RWPE2 (cell line): ENCODE measurements around the gene PTPN2.
"Not testable (repeated sequence)": the region's sequence is repeated elsewhere in the genome, so short reads cannot be mapped to it uniquely, and the experiment has no call there.

ENCODE experiments used
- ATAC-seq: fragments of 200-7000 bp; cut with Tn5 transposase; 3 replicates; pipeline ENCODE4 v1.9.1; 2021; ENCODE audit warnings: low read depth
- DNase-seq: peaks from one replicate; pipeline ENCODE4 v3.0.0-alpha.2; 2020; ENCODE audit warnings: low spot score
- H3K27ac ChIP-seq: fragments of 450-650 bp; 2 replicates; pipeline ENCODE4 v1.5.1; 2017; ENCODE audit warnings: mild to moderate bottlenecking; ENCODE audit not compliant: poor library complexity, severe bottlenecking
- H3K27me3 ChIP-seq: fragments of 250-450 bp; sonication (Bioruptor Pico); 2 replicates; pipeline ENCODE4 v1.5.1; 2021; ENCODE audit warnings: mild to moderate bottlenecking, moderate library complexity; ENCODE audit not compliant: insufficient read depth, poor library complexity, severe bottlenecking
- H3K36me3 ChIP-seq: fragments of 250-450 bp; sonication (Bioruptor Pico); 2 replicates; pipeline ENCODE4 v1.5.1; 2020; ENCODE audit warnings: low read depth, mild to moderate bottlenecking, moderate library complexity
- H3K4me1 ChIP-seq: fragments of 250-450 bp; sonication (Bioruptor Pico); 2 replicates; pipeline ENCODE4 v1.5.1; 2021; ENCODE audit warnings: mild to moderate bottlenecking, moderate library complexity; ENCODE audit not compliant: insufficient read depth, poor library complexity, severe bottlenecking
- H3K4me3 ChIP-seq: fragments of 250-450 bp; sonication (Bioruptor Pico); 2 replicates; pipeline ENCODE4 v1.5.1; 2021; ENCODE audit warnings: mild to moderate bottlenecking, moderate library complexity; ENCODE audit not compliant: severe bottlenecking
- H3K9me3 ChIP-seq: fragments of 250-450 bp; sonication (Bioruptor Pico); 2 replicates; pipeline ENCODE4 v1.5.1; 2021; ENCODE audit warnings: mild to moderate bottlenecking, moderate library complexity; ENCODE audit not compliant: severe bottlenecking
- CTCF ChIP-seq: fragments of 450-650 bp; IDR thresholded peaks from one replicate; pipeline ENCODE4 v1.5.1; 2017; ENCODE audit warnings: mild to moderate bottlenecking, moderate library complexity; ENCODE audit not compliant: poor library complexity, severe bottlenecking

Gene PTPN2

DNA sequence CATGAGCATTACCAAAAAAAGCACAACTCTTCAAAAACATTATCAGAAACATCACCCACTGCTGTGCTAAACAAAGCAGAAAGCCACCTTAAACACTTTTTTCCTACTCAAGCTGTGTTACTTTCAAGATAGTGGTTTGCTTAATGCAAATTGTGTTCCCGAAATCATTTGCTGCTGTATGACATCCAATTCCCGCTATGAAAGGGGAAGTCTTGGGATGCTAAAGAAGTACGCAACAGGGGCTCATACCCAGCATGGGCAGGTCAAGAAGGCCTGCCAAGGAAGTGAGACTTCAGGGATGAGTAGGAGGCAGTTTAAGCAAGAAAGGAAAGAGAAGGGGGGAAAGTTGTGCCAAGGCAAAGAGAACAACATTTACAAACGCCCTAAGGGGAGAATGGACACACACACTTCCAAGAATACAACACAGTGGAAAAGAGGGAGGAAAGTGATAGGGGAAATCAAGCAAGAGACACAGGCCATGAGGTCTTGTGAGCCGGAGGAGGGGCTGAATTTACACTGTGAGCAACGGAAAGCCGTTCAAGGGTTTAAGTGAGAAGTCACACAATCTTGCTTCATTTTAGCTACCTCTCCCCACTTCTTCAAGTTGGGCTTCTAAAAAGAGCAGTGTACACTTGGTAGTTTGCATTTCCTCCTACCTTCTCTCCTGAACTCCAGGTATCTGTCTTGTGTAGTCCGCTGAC lies 4.0 kb downstream of the PTPN2 start:
- no peak for DNase-seq
- TF ChIP-seq CTCF, result no peak
- Histone ChIP-seq H3K9me3 (no peaks in the 10 kb centered on the region), H3K4me1 (peaks cover 15% of the 10 kb centered on the region), H3K4me3 (no peak overlapping the region), H3K27ac (no peak overlapping the region), H3K36me3 (peaks cover 13% of the 10 kb centered on the region; the same call in 1 of the 2 replicates), H3K27me3 (no peaks in the 10 kb centered on the region)
- ATAC-seq, result no peak

DNA sequence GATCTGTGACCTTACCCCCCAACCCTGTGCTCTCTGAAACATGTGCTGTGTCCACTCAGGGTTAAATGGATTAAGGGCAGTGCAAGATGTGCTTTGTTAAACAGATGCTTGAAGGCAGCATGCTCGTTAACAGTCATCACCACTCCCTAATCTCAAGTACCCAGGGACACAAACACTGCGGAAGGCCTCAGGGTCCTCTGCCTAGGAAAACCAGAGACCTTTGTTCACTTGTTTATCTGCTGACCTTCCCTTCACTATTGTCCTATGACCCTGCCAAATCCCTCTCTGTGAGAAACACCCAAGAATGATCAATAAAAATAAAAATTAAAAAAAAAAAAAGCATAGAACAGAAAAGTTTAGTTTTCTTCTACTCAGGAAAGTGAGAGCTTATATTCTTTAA lies 9.0 kb downstream of the PTPN2 start:
- not testable (repeated sequence) for H3K4me1 ChIP-seq, H3K27me3 ChIP-seq, H3K27ac ChIP-seq, H3K4me3 ChIP-seq, DNase-seq, ATAC-seq, H3K9me3 ChIP-seq
- H3K36me3 ChIP-seq, result peaks cover 19% of the 10 kb centered on the region; the same call in 1 of the 2 replicates

DNA sequence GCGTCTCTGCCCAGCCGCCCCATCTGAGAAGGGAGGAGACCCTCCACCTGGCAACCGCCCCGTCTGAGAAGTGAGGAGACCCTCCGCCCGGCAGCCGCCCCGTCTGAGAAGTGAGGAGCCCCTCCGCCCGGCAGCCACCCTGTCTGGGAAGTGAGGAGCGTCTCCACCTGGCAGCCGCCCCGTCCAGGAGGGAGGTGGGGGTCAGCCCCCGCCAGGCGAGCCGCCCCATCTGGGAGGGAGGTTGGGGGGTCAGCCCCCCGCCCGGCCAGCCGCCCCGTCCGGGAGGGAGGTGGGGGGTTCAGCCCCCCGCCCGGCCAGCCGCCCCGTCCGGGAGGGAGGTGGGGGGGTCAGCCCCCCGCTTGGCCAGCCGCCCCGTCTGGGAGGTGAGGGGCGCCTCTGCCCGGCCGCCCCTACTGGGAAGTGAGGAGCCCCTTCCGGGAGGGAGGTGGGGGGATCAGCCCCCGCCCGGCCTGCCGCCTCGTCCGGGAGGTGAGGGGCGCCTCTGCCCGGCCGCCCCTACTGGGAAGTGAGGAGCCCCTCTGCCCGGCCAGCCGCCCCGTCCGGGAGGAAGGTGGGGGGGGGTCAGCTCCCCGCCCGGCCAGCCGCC lies 10.0 kb downstream of the PTPN2 start:
- H3K4me1 ChIP-seq, H3K27ac ChIP-seq, ATAC-seq, H3K9me3 ChIP-seq, DNase-seq, H3K27me3 ChIP-seq, H3K4me3 ChIP-seq: not testable (repeated sequence)
- peaks cover 19% of the 10 kb centered on the region; the same call in 1 of the 2 replicates for H3K36me3 ChIP-seq

DNA sequence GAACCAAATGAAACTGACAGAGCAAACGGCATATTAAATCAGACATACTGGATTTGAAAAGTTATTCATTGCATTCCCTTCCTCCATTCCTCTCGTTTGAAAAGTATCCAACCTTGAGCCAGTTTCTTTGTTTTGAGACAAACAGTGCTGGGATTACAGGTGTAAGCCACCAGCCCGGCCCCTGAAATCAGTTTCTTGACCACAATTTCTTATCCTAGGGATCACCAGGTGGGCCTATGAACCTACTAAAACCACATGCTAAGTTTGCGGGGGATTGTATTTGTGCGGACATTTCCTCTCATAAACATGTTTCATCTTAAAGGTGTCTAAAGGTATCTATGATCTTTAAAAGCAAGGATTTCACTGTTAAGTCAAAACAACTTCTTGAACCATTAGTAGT lies 11.6 kb downstream of the PTPN2 start:
- Histone ChIP-seq H3K27me3 (no peaks in the 10 kb centered on the region), H3K9me3 (no peaks in the 10 kb centered on the region), H3K27ac (no peak overlapping the region), H3K36me3 (peaks cover 16% of the 10 kb centered on the region; the same call in 1 of the 2 replicates), H3K4me1 (no peaks in the 10 kb centered on the region), H3K4me3 (no peak overlapping the region)
- no peak for TF ChIP-seq CTCF
- DNase-seq, result no peak
- ATAC-seq, result no peak

GRCh38 chr18:12868576-12868975 lies 15.5 kb downstream of the PTPN2 start:
- no peak for TF ChIP-seq CTCF
- DNase-seq, result no peak
- Histone ChIP-seq H3K36me3 (peaks cover 6% of the 10 kb centered on the region; the same call in 1 of the 2 replicates), H3K27ac (no peak overlapping the region), H3K9me3 (no peaks in the 10 kb centered on the region), H3K4me3 (no peak overlapping the region), H3K27me3 (no peaks in the 10 kb centered on the region), H3K4me1 (no peaks in the 10 kb centered on the region)
- no peak for ATAC-seq
